Colon (tissue), 2 donors: Measurements from ENCODE around the gene NDRG4.

Experiments
- FAIRE-seq: peaks from 2 replicates; lab custom pipeline; 2012; peaks lifted over from hg19 to GRCh38; lab: Jason Lieb, UNC
- donor health status: control.
- donor health status: control.

The NDRG4 gene

GRCh38 chr16:58510097-58510775, 10.3 kb downstream of the NDRG4 start:
- no peak for FAIRE-seq

- FAIRE-seq, result no peak
Observed at GRCh38 chr16:58510776-58511628, 11.1 kb downstream of the NDRG4 start.

- no peak for FAIRE-seq
Observed at GRCh38 chr16:58511933-58512815, 12.2 kb downstream of the NDRG4 start.

- FAIRE-seq, result no peak
Observed at GRCh38 chr16:58513874-58514273, 13.9 kb downstream of the NDRG4 start.

- FAIRE-seq, result no peak
Observed at GRCh38 chr16:58515125-58515870, 15.4 kb downstream of the NDRG4 start, which contains the start of gene SETD6. SETD6 (plus strand) TSS chr16:58515517; CDS start chr16:58515538, 21 bp downstream.

- no peak for FAIRE-seq
Observed at GRCh38 chr16:58515871-58516767, 16.2 kb downstream of the NDRG4 start.

- no peak for FAIRE-seq
Observed at GRCh38 chr16:58516768-58517107, 16.8 kb downstream of the NDRG4 start.

- FAIRE-seq, result no peak
Observed at GRCh38 chr16:58518083-58518979, 18.4 kb downstream of the NDRG4 start.

- FAIRE-seq, result no peak
Observed at GRCh38 chr16:58518980-58519368, 19.0 kb downstream of the NDRG4 start.

GRCh38 chr16:58519707-58520106, 19.8 kb downstream of the NDRG4 start:
- FAIRE-seq, result no peak

- FAIRE-seq, result no peak
Observed at GRCh38 chr16:58530179-58530578, 30.2 kb downstream of the NDRG4 start.

- FAIRE-seq, result no peak
Observed at GRCh38 chr16:58532414-58532813, 32.5 kb downstream of the NDRG4 start.

- FAIRE-seq, result no peak
Observed at GRCh38 chr16:58533751-58534470, 34.0 kb downstream of the NDRG4 start.

- FAIRE-seq, result peak; percentile 21
Observed at GRCh38 chr16:58535100-58535499, 35.2 kb downstream of the NDRG4 start.

- no peak for FAIRE-seq
Observed at GRCh38 chr16:58536278-58536677, 36.3 kb downstream of the NDRG4 start.

- no peak for FAIRE-seq
Observed at GRCh38 chr16:58537124-58537906, 37.4 kb downstream of the NDRG4 start.

- FAIRE-seq, result no peak
Observed at GRCh38 chr16:58541711-58542110, 41.8 kb downstream of the NDRG4 start.

GRCh38 chr16:58542291-58542690, 42.3 kb downstream of the NDRG4 start:
- FAIRE-seq, result no peak
